DMS153 (cell line): ENCODE results near the gene GFI1.
A peak's percentile ranks its signal among the peaks of the same experiment; 100 is the strongest.
"Not testable (repeated sequence)": the region's sequence is repeated elsewhere in the genome, so short reads cannot be mapped to it uniquely, and the experiment has no call there.

Source experiments
- DNase-seq: peaks from one replicate; lab custom pipeline; 2025; lab: John Stamatoyannopoulos, UW

GFI1 gene

GRCh38 chr1:92465256-92465647 is 21.5 kb downstream of the GFI1 start:
- no peak for DNase-seq

- DNase-seq: no peak
These were observed 22.0 kb downstream of the GFI1 start for GRCh38 chr1:92464588-92465255.

- no peak for DNase-seq
These were observed 25.2 kb downstream of the GFI1 start for GRCh38 chr1:92461364-92462097.

GRCh38 chr1:92459871-92460320 is 26.8 kb downstream of the GFI1 start:
- no peak for DNase-seq

GRCh38 chr1:92458146-92458545 is 28.6 kb downstream of the GFI1 start:
- no peak for DNase-seq

- DNase-seq: no peak
These were observed 38.7 kb downstream of the GFI1 start for GRCh38 chr1:92447976-92448375.

- no peak for DNase-seq
These were observed 39.6 kb downstream of the GFI1 start for GRCh38 chr1:92447033-92447681.

- no peak for DNase-seq
These were observed 40.2 kb downstream of the GFI1 start for GRCh38 chr1:92446546-92446945.

GRCh38 chr1:92445865-92446264 is 40.9 kb downstream of the GFI1 start:
- no peak for DNase-seq

- DNase-seq: no peak
These were observed 42.4 kb downstream of the GFI1 start for GRCh38 chr1:92444351-92444750.

- no peak for DNase-seq
These were observed 42.8 kb downstream of the GFI1 start for GRCh38 chr1:92443893-92444292.

- DNase-seq: peak; percentile 57
These were observed 44.4 kb downstream of the GFI1 start for GRCh38 chr1:92442351-92442750.

GRCh38 chr1:92441697-92442342 is 44.9 kb downstream of the GFI1 start:
- peak; percentile 77 for DNase-seq

- DNase-seq: no peak
These were observed 45.4 kb downstream of the GFI1 start for GRCh38 chr1:92441316-92441696.

- DNase-seq: no peak
These were observed 47.4 kb downstream of the GFI1 start for GRCh38 chr1:92439291-92439690.

- DNase-seq: not testable (repeated sequence)
These were observed 52.2 kb downstream of the GFI1 start for GRCh38 chr1:92434572-92434971.

- no peak for DNase-seq
These were observed 56.7 kb downstream of the GFI1 start for GRCh38 chr1:92430030-92430429.

GRCh38 chr1:92425617-92426016 is 61.1 kb downstream of the GFI1 start:
- DNase-seq: no peak
